Trophoblast cell (in vitro differentiated cells and primary cell): ENCODE results near the gene DHRS3.

Experiments
- DNase-seq, 2 donors: peaks; one replicate each; pipeline ENCODE4 v3.0.0-alpha.2; 2016
- H2AFZ ChIP-seq: 2 replicates; pipeline ENCODE4 v1.6.1; 2013; ENCODE audit warnings: low read length, moderate library complexity, mild to moderate bottlenecking; ENCODE audit not compliant: insufficient read depth, poor library complexity
- H2AK5ac ChIP-seq: 2 replicates; pipeline ENCODE4 v1.6.1; 2013; ENCODE audit warnings: mild to moderate bottlenecking, low read length
- H2BK120ac ChIP-seq: 2 replicates; pipeline ENCODE4 v1.6.1; 2013; ENCODE audit warnings: low read length, mild to moderate bottlenecking, moderate library complexity; ENCODE audit not compliant: insufficient read depth, poor library complexity
- H2BK12ac ChIP-seq: 2 replicates; pipeline ENCODE4 v1.6.1; 2013; ENCODE audit warnings: mild to moderate bottlenecking, low read length, moderate library complexity
- H2BK5ac ChIP-seq: 2 replicates; pipeline ENCODE4 v1.6.1; 2013; ENCODE audit warnings: low read length, low read depth, moderate library complexity, mild to moderate bottlenecking; ENCODE audit not compliant: poor library complexity
- H3K14ac ChIP-seq: 2 replicates; pipeline ENCODE4 v1.6.1; 2013; ENCODE audit warnings: mild to moderate bottlenecking, low read length
- H3K18ac ChIP-seq: 2 replicates; pipeline ENCODE4 v1.6.1; 2013; ENCODE audit warnings: mild to moderate bottlenecking, low read length
- H3K23ac ChIP-seq: 2 replicates; pipeline ENCODE4 v1.6.1; 2013; ENCODE audit warnings: low read length
- H3K27ac ChIP-seq: 2 replicates; pipeline ENCODE4 v1.5.1; 2013; ENCODE audit warnings: low read depth, mild to moderate bottlenecking, inconsistent platforms, low read length, moderate library complexity
- H3K27me3 ChIP-seq: 2 replicates; pipeline ENCODE4 v1.6.1; 2013; ENCODE audit warnings: inconsistent platforms, mild to moderate bottlenecking, low read length, moderate library complexity; ENCODE audit not compliant: insufficient read depth
- H3K36me3 ChIP-seq, 2 experiments: 1 replicate in 1 of 2; 2 replicates in 1 of 2; pipeline ENCODE4 v1.6.1; 2013; ENCODE audit warnings: low read length in 2 of 2, mild to moderate bottlenecking in 2 of 2, moderate library complexity in 1 of 2; ENCODE audit not compliant: insufficient read depth in 2 of 2, control insufficient read depth in 1 of 2
- H3K4ac ChIP-seq: 2 replicates; pipeline ENCODE4 v1.6.1; 2013; ENCODE audit warnings: low read depth, mild to moderate bottlenecking, low read length, moderate library complexity
- H3K4me1 ChIP-seq, 2 experiments: 1 replicate in 1 of 2; 2 replicates in 1 of 2; pipeline ENCODE4 v1.6.1; 2013; ENCODE audit warnings: low read length in 2 of 2, mild to moderate bottlenecking in 2 of 2, moderate library complexity in 1 of 2; ENCODE audit not compliant: insufficient read depth in 2 of 2, control insufficient read depth in 1 of 2
- H3K4me2 ChIP-seq: 2 replicates; pipeline ENCODE4 v1.6.1; 2013; ENCODE audit warnings: inconsistent platforms, mild to moderate bottlenecking, low read length, moderate library complexity
- H3K4me3 ChIP-seq: 2 replicates; pipeline ENCODE4 v1.5.1; 2013; ENCODE audit warnings: mild to moderate bottlenecking, low read depth, low read length, inconsistent platforms
- H3K79me1 ChIP-seq: one replicate; pipeline ENCODE4 v1.6.1; 2013; ENCODE audit warnings: low read length
- H3K79me2 ChIP-seq: 2 replicates; pipeline ENCODE4 v1.6.1; 2013; ENCODE audit warnings: low read length, mild to moderate bottlenecking; ENCODE audit not compliant: control insufficient read depth, insufficient read depth, poor library complexity
- H3K9ac ChIP-seq: 2 replicates; pipeline ENCODE4 v1.6.1; 2013; ENCODE audit warnings: mild to moderate bottlenecking, low read length
- H3K9me3 ChIP-seq: 2 replicates; pipeline ENCODE4 v1.6.1; 2013; ENCODE audit warnings: low read depth, mild to moderate bottlenecking, control low read depth, inconsistent platforms, low read length; ENCODE audit not compliant: insufficient read depth
- H4K12ac ChIP-seq: 2 replicates; pipeline ENCODE4 v1.6.1; 2013; ENCODE audit warnings: low read depth, mild to moderate bottlenecking, low read length, moderate library complexity
- H4K8ac ChIP-seq: 2 replicates; pipeline ENCODE4 v1.6.1; 2013; ENCODE audit warnings: low read depth, mild to moderate bottlenecking, low read length, moderate library complexity
- H4K91ac ChIP-seq: one replicate; pipeline ENCODE4 v1.6.1; 2013; ENCODE audit warnings: low read depth, mild to moderate bottlenecking, low read length, moderate library complexity
- WGBS: extraction: QIAGEN DNeasy Blood & Tissue Kit; methylation state at CpG from one replicate; pipeline ENCODE4 v1.1.7; 2013; ENCODE audit warnings: missing lambda C conversion rate; ENCODE audit not compliant: insufficient read length, insufficient coverage; ENCODE audit errors: extremely low coverage; 5-methylcytosine and 5-hydroxymethylcytosine counted together

The DHRS3 gene

DNA sequence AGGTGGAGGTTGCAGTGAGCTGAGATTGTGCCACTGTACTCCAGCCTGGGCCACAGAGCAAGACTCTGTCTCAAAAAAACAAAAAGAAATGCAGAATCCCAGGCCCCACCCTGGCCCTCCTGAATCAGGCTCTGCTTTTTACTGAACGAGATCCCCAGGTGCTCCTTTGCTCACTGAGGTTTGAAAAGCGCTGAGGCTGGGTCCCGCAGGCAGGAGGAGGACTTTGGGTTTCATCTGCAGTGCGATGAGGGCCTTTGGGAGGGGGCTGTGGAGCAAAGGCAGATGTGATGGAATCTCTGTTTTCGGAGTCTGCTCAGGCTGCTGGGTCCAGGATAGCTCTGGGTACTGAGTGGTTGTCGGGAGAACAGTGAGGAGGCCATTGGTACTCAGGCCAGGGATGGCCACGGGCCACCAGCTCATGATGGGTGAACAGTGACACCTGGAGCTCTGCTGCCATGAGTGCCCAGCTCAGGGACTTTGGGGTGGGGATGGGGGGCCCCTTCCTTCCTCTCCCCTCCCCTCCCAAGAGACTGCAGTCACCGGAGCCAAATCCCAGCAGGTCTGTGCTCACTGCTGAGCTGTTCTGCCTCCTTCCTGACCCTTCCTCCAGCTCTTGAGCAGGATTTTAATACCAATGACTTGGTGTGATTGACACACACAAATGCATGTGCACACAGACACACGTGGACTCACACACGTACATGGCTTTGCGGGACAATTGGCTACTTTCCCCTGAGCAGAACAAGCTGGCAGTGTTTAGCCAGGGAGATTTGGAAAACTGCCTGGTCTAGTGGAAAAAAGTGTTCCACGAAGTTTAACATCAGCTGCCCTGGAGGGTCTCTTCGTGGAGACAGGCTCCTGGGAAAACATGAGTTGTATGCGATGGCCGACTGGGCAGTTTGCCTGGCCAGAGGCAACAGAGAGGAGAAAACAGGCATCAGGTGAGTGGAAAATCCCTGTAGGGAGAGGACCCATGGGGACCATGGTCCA lies 3.6 kb upstream of the DHRS3 start:
- no CpG with 5 or more reads among the region's 15 CpGs for WGBS

DNA sequence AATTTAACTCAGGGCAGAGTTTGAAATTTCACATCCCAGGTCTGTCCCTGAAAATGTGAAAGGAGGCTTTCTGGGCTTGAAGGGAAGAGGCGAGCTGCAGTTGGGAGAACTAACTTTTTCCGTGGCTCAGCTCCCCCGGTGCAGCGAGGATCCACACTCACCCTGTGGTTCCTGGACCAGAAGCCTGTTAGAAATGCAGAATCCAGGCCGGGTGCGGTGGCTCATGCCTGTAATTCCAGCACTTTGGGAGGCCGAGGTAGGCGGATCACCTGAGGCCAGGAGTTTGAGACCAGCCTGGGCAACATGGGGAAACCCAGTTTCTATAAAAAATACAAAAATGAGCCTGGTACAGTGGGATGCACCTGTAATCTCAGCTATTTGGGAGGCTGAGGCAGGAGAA lies 2.9 kb upstream of the DHRS3 start:
- H3K18ac ChIP-seq: no peak overlapping the region
- no peaks in the 10 kb centered on the region for H3K9me3 ChIP-seq
- H4K8ac ChIP-seq: no peak overlapping the region
- H4K12ac ChIP-seq: no peak overlapping the region
- peaks cover 9% of the 10 kb centered on the region for H3K79me2 ChIP-seq
- no peak for DNase-seq
- H3K79me1 ChIP-seq: peaks cover 25% of the 10 kb centered on the region
- H2BK120ac ChIP-seq: no peak overlapping the region
- no peak overlapping the region for H3K14ac ChIP-seq
- no peak overlapping the region for H3K9ac ChIP-seq
- no peak overlapping the region for H2AFZ ChIP-seq
- no peaks in the 10 kb centered on the region for H3K36me3 ChIP-seq
- no CpG with 5 or more reads among the region's 8 CpGs for WGBS
- no peak overlapping the region for H2BK5ac ChIP-seq
- no peak overlapping the region for H4K91ac ChIP-seq
- H3K4me2 ChIP-seq: no peak overlapping the region
- no peak overlapping the region for H2AK5ac ChIP-seq
- H3K27ac ChIP-seq: no peak overlapping the region
- H3K27me3 ChIP-seq: no peaks in the 10 kb centered on the region
- no peak overlapping the region for H2BK12ac ChIP-seq
- no peak overlapping the region for H3K4ac ChIP-seq
- no peak overlapping the region for H3K4me3 ChIP-seq
- peaks cover 15 to 16% of the 10 kb centered on the region in 2 experiments for H3K4me1 ChIP-seq
- H3K23ac ChIP-seq: no peak overlapping the region

More for the DNA sequence above, 3.6 kb upstream of the DHRS3 start:
- DNase-seq: no peak
- peaks cover 23% of the 10 kb centered on the region for H3K79me1 ChIP-seq
- no peak overlapping the region for H2BK5ac ChIP-seq
- H2AK5ac ChIP-seq: no peak overlapping the region
- no peak overlapping the region for H3K4me3 ChIP-seq
- H3K79me2 ChIP-seq: peaks cover 9% of the 10 kb centered on the region
- no peak overlapping the region for H2AFZ ChIP-seq
- no peaks in the 10 kb centered on the region for H3K36me3 ChIP-seq
- H3K9me3 ChIP-seq: no peaks in the 10 kb centered on the region
- H4K12ac ChIP-seq: no peak overlapping the region
- H3K4ac ChIP-seq: no peak overlapping the region
- H3K27ac ChIP-seq: no peak overlapping the region
- no peak overlapping the region for H3K23ac ChIP-seq
- no peak overlapping the region for H3K14ac ChIP-seq
- no peaks in the 10 kb centered on the region for H3K27me3 ChIP-seq
- H4K91ac ChIP-seq: no peak overlapping the region
- no peak overlapping the region for H3K4me2 ChIP-seq
- no peak overlapping the region for H4K8ac ChIP-seq
- H2BK12ac ChIP-seq: no peak overlapping the region
- no peak overlapping the region for H2BK120ac ChIP-seq
- no peak overlapping the region for H3K9ac ChIP-seq
- no peak overlapping the region for H3K18ac ChIP-seq
- H3K4me1 ChIP-seq: peaks cover 10 to 11% of the 10 kb centered on the region in 2 experiments

DNA sequence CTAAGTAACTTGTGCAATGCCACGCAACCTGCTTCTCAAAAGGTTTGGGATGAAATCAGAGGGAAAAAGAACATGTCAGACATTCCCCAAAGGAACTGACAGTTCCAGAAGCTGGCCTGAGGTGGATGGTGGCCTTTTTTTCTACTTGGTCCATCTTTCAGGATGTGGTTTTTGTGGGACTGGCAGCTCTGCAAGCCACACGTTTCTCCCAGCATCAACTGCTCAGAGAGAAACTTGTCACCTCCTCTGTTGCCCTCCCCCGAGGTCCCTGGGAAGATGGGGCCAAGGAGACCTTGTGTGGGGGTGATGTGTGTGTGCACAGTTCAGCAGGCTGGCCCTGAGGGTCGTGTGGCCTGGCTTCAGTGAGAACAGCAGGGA lies 2.5 kb upstream of the DHRS3 start:
- Histone ChIP-seq H3K23ac (no peak overlapping the region), H3K4me1 (peaks cover 19 to 20% of the 10 kb centered on the region in 2 experiments), H3K27me3 (no peaks in the 10 kb centered on the region), H3K79me1 (peaks cover 28% of the 10 kb centered on the region), H4K8ac (no peak overlapping the region), H3K4me3 (no peak overlapping the region), H3K9me3 (no peaks in the 10 kb centered on the region), H2BK12ac (no peak overlapping the region), H3K14ac (no peak overlapping the region), H2AFZ (no peak overlapping the region), H2BK120ac (no peak overlapping the region), H4K91ac (no peak overlapping the region), H3K27ac (no peak overlapping the region), H3K18ac (no peak overlapping the region), H4K12ac (no peak overlapping the region), H3K79me2 (peaks cover 9% of the 10 kb centered on the region), H3K4me2 (no peak overlapping the region), H2AK5ac (no peak overlapping the region), H3K36me3 (no peaks in the 10 kb centered on the region), H2BK5ac (no peak overlapping the region), H3K9ac (no peak overlapping the region), H3K4ac (no peak overlapping the region)
- WGBS: no CpG with 5 or more reads among the region's 4 CpGs
- no peak for DNase-seq

DNA sequence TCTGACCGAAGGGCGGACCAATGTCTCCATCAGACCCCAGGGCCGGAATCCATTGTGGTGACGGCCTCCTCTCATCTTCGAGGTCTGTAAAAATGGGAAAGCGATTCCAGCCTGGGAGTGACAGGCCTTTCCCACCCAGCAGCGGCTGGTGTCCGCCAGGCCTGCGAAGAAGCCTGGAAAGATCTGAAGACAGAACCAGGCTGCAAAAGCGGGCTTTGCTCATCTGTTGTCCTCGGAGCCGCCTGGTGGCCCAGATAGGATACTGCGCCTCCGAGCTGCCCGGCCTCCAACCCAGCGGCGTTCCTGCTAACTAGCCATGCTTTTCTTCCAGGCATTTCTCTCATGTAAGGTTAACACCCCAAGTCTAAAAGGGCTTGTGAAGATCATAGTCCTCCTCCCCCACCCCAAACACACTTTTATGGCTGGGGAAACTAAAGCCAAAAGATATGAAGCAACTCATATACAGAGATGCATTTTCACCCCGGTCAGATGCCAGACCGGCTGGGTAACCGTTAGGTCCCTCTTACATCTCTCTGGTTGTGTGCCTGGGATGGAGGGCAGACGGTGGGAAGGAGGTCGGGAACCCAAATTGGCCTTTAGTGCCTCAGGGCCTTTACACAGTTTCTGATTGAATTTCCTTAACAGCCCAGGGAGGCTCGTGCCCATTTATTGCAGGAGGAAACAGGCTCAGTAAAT lies 1.9 kb upstream of the DHRS3 start:
- H3K27ac ChIP-seq: peak overlapping the region; percentile 96
- peak overlapping the region; percentile 79 for H4K91ac ChIP-seq
- peaks cover 21 to 25% of the 10 kb centered on the region in 2 experiments for H3K4me1 ChIP-seq
- H3K79me1 ChIP-seq: peaks cover 28% of the 10 kb centered on the region
- H3K9ac ChIP-seq: no peak overlapping the region
- no CpG with 5 or more reads among the region's 23 CpGs for WGBS
- peak overlapping the region; percentile 20 for H3K4ac ChIP-seq
- DNase-seq: peak; percentile 80 to 93
- H3K27me3 ChIP-seq: no peaks in the 10 kb centered on the region
- H4K8ac ChIP-seq: peak overlapping the region; percentile 67
- H3K23ac ChIP-seq: no peak overlapping the region
- H3K36me3 ChIP-seq: no peaks in the 10 kb centered on the region
- no peaks in the 10 kb centered on the region for H3K9me3 ChIP-seq
- peaks cover 9% of the 10 kb centered on the region for H3K79me2 ChIP-seq
- H2BK5ac ChIP-seq: no peak overlapping the region
- H4K12ac ChIP-seq: no peak overlapping the region
- H3K18ac ChIP-seq: no peak overlapping the region
- H2BK120ac ChIP-seq: no peak overlapping the region
- peak overlapping the region; percentile 97 for H3K4me2 ChIP-seq
- no peak overlapping the region for H3K4me3 ChIP-seq
- H3K14ac ChIP-seq: no peak overlapping the region
- H2BK12ac ChIP-seq: peak overlapping the region; percentile 25
- no peak overlapping the region for H2AFZ ChIP-seq
- peak overlapping the region; percentile 13 for H2AK5ac ChIP-seq
